GM18909 (cell line): ENCODE data around the gene NDUFAF2.
"Not testable (repeated sequence)": the region's sequence is repeated elsewhere in the genome, so short reads cannot be mapped to it uniquely, and the experiment has no call there.

ENCODE experiments used
- ATAC-seq: cut with Tn5 transposase; IDR thresholded peaks from one replicate; pipeline ENCODE4 v1.9.1; 2021; ENCODE audit warnings: mild to moderate bottlenecking; ENCODE audit not compliant: unreplicated experiment, poor library complexity

NDUFAF2 gene

DNA sequence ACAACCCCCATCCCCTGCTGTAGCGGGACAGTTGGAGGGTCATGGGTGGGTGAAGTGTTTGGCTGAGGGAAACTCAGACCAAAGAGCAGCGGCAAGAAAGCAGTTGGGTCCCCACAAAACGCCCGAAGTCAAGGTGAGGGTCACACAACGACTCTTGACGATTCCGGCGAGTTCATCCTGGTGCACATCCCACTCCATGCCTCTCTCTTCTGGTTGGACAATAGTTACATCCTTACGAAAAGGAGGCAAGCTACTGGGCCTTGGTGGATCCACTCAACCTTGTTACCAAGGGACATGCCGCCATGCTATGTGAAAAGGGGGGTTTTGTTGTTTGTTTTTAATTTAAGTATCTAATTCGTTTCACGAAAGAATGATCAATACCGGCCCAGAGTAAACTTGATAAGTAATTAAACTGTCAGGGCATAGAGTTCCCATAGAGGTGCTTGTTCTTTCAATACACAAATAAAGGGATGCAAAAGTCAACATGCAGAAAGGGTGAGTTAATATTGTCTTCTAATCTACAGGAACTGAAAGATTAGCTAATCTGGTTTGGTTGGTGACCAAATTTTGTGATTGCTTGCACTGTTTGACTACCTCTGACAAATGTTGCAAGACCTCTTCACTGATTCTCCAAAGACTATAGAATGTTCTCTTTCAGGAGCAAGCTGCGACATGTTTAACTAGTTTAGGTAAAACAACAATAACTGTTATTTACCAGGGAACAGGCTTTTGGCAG is 218.0 kb downstream of the NDUFAF2 start:
- no peak for ATAC-seq

GRCh38 chr5:61163905-61164304 is 218.9 kb downstream of the NDUFAF2 start:
- no peak for ATAC-seq

GRCh38 chr5:61167382-61167781 is 222.4 kb downstream of the NDUFAF2 start:
- ATAC-seq, result no peak

DNA sequence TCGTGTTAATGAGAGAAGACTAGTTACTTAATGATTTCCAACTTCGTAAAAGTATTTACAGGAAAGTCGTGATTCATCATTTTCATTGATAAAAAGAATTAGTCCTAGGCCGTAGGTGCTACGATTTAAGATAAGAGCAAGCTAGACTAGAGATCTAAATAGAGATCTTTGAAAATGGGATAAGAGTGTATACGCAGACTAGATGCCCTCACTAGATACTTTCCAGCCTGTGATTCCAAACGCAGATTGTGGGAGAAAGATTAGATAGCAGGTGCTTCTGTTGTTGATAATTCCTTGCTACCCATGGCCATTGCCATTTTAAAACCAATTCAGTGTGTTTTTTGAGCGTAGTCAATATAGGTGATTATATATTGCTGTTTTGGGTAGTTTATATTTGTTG is 223.9 kb downstream of the NDUFAF2 start:
- ATAC-seq, result no peak

GRCh38 chr5:61171479-61171878 is 226.5 kb downstream of the NDUFAF2 start:
- no peak for ATAC-seq

- no peak for ATAC-seq
Measured at GRCh38 chr5:61176631-61177030, 231.6 kb downstream of the NDUFAF2 start.

GRCh38 chr5:61177070-61177469 is 232.1 kb downstream of the NDUFAF2 start:
- ATAC-seq, result no peak

- peak; percentile 84 for ATAC-seq
Measured at GRCh38 chr5:61177716-61178115, 232.7 kb downstream of the NDUFAF2 start.

DNA sequence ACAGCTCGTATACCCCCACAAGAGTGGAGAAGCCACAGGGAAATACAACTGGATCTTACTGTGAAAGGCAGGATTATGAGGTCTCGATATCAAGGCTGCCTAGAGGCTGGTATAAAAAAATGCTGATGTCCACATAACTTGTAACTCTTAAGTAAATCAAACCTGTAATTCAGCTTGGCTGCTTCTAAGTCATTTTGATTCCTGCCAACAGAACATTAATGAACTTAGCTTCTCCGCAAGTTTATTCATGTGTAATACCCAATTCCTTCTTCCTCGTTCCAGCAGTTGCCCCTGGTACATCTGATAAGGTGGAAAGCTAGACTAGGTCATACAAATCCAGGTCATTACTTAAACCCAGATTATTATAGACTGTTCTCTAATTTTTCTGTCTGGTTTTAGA is 233.7 kb downstream of the NDUFAF2 start:
- ATAC-seq, result no peak

DNA sequence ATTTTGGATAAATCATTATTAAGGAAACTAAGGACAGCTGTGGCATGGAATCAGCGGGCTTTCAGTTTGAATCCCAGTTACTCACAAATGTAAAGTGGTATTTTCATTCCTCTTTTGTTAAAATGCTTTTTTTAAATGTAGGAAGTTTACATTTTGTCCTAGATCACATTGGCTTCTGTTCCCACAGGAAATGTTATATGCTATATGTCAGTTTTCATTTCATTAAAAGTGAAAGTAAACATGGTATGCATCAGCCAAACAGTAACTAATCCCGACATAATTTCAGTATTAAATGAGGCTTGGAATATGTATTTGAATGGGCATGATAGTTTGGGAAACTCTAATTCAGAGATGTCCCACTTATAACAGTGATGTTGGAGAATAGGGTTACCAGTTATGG is 235.9 kb downstream of the NDUFAF2 start:
- ATAC-seq, result no peak

- ATAC-seq, result no peak
Measured at GRCh38 chr5:61182449-61182848, 237.4 kb downstream of the NDUFAF2 start.

GRCh38 chr5:61183538-61183937 is 238.5 kb downstream of the NDUFAF2 start:
- no peak for ATAC-seq

GRCh38 chr5:61184708-61185107 is 239.7 kb downstream of the NDUFAF2 start:
- ATAC-seq, result no peak

DNA sequence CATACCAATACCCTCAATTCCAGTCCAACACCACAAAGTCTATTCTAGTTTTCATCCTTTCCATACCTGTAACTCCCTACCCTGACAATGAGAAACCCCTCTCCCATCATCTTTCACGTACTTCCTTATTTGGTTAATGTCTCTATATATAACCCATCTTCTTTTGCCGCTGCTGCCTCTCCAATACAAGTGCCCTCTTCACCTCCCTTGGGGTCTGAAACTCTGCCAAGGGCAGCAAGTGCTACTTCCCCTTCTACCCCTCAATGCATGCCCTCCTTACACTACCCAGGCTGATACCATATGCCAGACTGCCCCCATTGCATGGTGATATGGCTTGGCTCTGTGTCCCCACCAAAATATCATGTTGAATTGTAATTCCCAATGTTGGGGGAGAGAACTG is 241.6 kb downstream of the NDUFAF2 start:
- ATAC-seq, result no peak

- not testable (repeated sequence) for ATAC-seq
Measured at GRCh38 chr5:61187352-61187751, 242.3 kb downstream of the NDUFAF2 start.

DNA sequence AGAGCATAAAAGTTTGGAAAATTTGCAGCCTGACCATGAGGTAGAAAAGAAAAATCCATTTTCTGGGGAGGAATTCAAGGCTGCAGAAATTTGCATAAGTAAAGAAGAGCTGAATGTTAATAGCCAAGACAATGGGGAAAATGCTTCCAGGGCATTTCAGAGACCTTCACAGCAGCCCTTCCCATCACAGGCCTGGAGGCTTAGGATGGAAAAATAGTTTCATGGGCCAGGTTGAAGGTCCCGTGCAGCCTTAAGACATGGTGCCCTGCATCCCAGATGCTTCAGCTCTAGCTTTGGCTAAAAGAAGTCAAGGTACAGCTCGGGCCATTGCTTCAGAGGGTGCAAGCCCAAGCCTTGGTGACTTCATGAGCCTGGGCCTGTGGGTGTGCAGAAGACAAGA is 242.8 kb downstream of the NDUFAF2 start:
- ATAC-seq, result not testable (repeated sequence)

GRCh38 chr5:61198606-61199005 is 253.6 kb downstream of the NDUFAF2 start:
- no peak for ATAC-seq

DNA sequence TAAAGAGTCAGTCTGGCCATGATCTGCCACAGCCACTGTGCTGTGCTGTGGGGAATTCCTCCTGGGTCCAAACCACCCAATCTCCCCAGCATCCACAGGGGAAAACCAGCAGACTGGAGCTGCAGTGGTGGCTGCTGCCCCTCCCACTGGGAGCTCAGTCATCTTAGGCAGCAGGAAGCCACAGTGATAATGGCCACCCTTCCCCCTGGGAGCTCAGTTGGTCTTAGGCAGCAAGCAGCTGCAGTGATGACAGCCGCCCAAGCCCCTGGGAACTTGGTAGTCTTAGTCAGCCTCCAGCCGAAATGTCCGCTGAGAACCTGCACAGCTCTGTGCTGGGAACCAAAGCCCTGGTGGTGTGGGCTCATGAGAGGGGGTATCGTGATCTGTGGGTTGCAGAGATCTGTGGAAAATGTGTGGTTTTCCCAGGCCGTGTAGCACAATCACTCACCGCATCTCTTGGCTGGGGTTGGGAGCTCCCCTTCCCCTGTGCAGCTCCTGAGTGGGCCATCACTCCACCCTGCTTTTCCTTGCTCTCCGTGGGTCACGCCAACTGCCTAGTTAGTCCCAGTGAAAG is 255.7 kb downstream of the NDUFAF2 start:
- ATAC-seq, result no peak

- ATAC-seq, result no peak
Measured at GRCh38 chr5:61202213-61202612, 257.2 kb downstream of the NDUFAF2 start.
